K562 (cell line): Measurements from ENCODE around the gene VWA7. TPM values are rescaled to one million over a fixed set of nuclear protein-coding genes. Genes with fewer than 3 reads are reported as not detected.

Source experiments
- ATAC-seq: fragments of 200-7000 bp; cut with Tn5 transposase; 3 replicates; pipeline ENCODE4 v1.9.1; 2020; ENCODE audit warnings: moderate library complexity
- BruUV-seq: library from RNA; stranded (reverse); fragments of 400-500 nt; replicated peaks from 2 replicates; lab custom pipeline; 2021; lab: Mats Ljungman, UMichigan
- CTCF ChIA-PET: fragments of 300-600 bp; formaldehyde crosslinking; extraction: SDS; loops from one replicate; lab custom pipeline; 2021; ENCODE audit warnings: low intra/inter-chr PET ratio; lab: Yijun Ruan, JAX
- POLR2A ChIA-PET: fragments of 300-600, 350-650 bp; sonication (Branson Sonifier 250); formaldehyde crosslinking; extraction: SDS; loops from one replicate; lab custom pipeline; 2021; ENCODE audit warnings: antibody characterized with exemption, inconsistent platforms; lab: Yijun Ruan, JAX
- DNase-seq, 4 experiments: peaks; one replicate each; pipeline versions ENCODE4 v3.0.0 to v3.0.0-alpha.2; 2011 to 2018; ENCODE audit warnings: low spot score in 3 of 4, mixed read lengths in 3 of 4; ENCODE audit errors: extremely low read depth in 1 of 4
- FAIRE-seq: peaks from 2 replicates; lab custom pipeline; 2011; peaks lifted over from hg19 to GRCh38; lab: Jason Lieb, UNC
- H2AFZ ChIP-seq: 2 replicates; pipeline ENCODE4 v1.6.0; 2011; ENCODE audit warnings: low read depth, low read length, control low read depth, inconsistent platforms
- H3K27ac ChIP-seq: fragments of 200-600 bp; 3 replicates; pipeline ENCODE4 v1.8.0; 2011; ENCODE audit warnings: low read depth, mild to moderate bottlenecking, control low read depth, inconsistent platforms, low read length, moderate library complexity, mixed read lengths; ENCODE audit errors: extremely low read depth
- H3K27me3 ChIP-seq, 2 experiments: fragments of 300-600 bp in 1 of 2; 2 replicates in 1 of 2; 3 replicates in 1 of 2; pipeline versions ENCODE4 v1.6.0 to v1.8.0; 2011; ENCODE audit warnings: inconsistent platforms in 2 of 2, low read length in 2 of 2, mild to moderate bottlenecking in 1 of 2, mixed read lengths in 1 of 2, moderate library complexity in 1 of 2; ENCODE audit not compliant: control insufficient read depth in 2 of 2, insufficient read depth in 2 of 2
- H3K36me3 ChIP-seq: fragments of 300-600 bp; 3 replicates; pipeline ENCODE4 v1.8.0; 2011; ENCODE audit warnings: mild to moderate bottlenecking, low read length, inconsistent platforms; ENCODE audit not compliant: control insufficient read depth, insufficient read depth
- H3K4me1 ChIP-seq, 2 experiments: fragments of 200-600 bp in 1 of 2; replicated peaks in 1 of 2; 2 replicates in 1 of 2; 3 replicates in 1 of 2; pipeline versions ENCODE4 v1.5.1 to v1.8.0; 2011; ENCODE audit warnings: inconsistent platforms in 2 of 2, low read length in 2 of 2, mild to moderate bottlenecking in 1 of 2, mixed read lengths in 1 of 2, moderate library complexity in 1 of 2; ENCODE audit not compliant: control insufficient read depth in 2 of 2, insufficient read depth in 2 of 2
- H3K4me2 ChIP-seq: 2 replicates; pipeline ENCODE4 v1.6.1; 2011; ENCODE audit warnings: low read length, control low read depth, inconsistent platforms, mixed read lengths; ENCODE audit not compliant: insufficient read depth
- H3K4me3 ChIP-seq: fragments of 200-600 bp; sonication (generic), shearing (Covaris generic); 2 replicates; pipeline ENCODE4 v1.5.1; 2016; ENCODE audit warnings: control low read depth, inconsistent platforms
- H3K79me2 ChIP-seq: fragments of 200-600 bp; 3 replicates; pipeline ENCODE4 v1.8.0; 2011; ENCODE audit warnings: low read length, inconsistent platforms; ENCODE audit not compliant: control insufficient read depth, insufficient read depth
- H3K9ac ChIP-seq, 2 experiments: 2 replicates each; pipeline versions ENCODE4 v1.6.0 to v1.6.1; 2011; ENCODE audit warnings: low read depth in 2 of 2, low read length in 2 of 2, control low read depth in 1 of 2, inconsistent platforms in 1 of 2, mild to moderate bottlenecking in 1 of 2, mixed read lengths in 1 of 2; ENCODE audit not compliant: insufficient read depth in 1 of 2
- H3K9me1 ChIP-seq: one replicate; pipeline ENCODE4 v1.6.0; 2011; ENCODE audit warnings: inconsistent platforms, mild to moderate bottlenecking, low read length, moderate library complexity; ENCODE audit not compliant: control insufficient read depth, insufficient read depth
- H3K9me3 ChIP-seq: replicated peaks from 2 replicates; pipeline ENCODE4 v1.5.1; 2011; ENCODE audit warnings: low read depth, low read length, inconsistent platforms; ENCODE audit not compliant: control insufficient read depth, insufficient read depth
- H4K20me1 ChIP-seq: replicated peaks from 2 replicates; pipeline ENCODE4 v1.6.1; 2011; ENCODE audit warnings: low read length, inconsistent platforms, mixed read lengths; ENCODE audit not compliant: control insufficient read depth, insufficient read depth
- ID3 ChIP-seq, 2 experiments: fragments of 250-450 bp in 1 of 2; fragments of 450-650 bp in 1 of 2; sonication (Bioruptor Pico) in 1 of 2; IDR thresholded peaks; 2 replicates each; pipeline versions ENCODE4 v1.6.1 to v1.8.0; 2016 to 2021; ENCODE audit warnings: mild to moderate bottlenecking in 2 of 2, moderate library complexity in 2 of 2, missing compliant biosample characterization in 1 of 2, missing genetic modification characterization in 1 of 2
- IFI16 ChIP-seq: fragments of 250-450 bp; sonication (Bioruptor Pico); IDR thresholded peaks from 2 replicates; pipeline ENCODE4 v2.1.2; 2022; ENCODE audit warnings: mild to moderate bottlenecking, inconsistent platforms
- MYC ChIP-seq, 2 experiments: fragments of 250-450 bp in 1 of 2; sonication (Bioruptor Pico) in 1 of 2; IDR thresholded peaks; 2 replicates each; pipeline versions ENCODE4 v1.5.1 to v1.6.1; 2012 to 2021; ENCODE audit warnings: low read depth in 2 of 2, borderline replicate concordance in 1 of 2, improper control_type of control experiment in 1 of 2, low read length in 1 of 2, mild to moderate bottlenecking in 1 of 2, moderate library complexity in 1 of 2
- RREB1 ChIP-seq: fragments of 250-450 bp; sonication (Bioruptor Pico); IDR thresholded peaks from 2 replicates; pipeline ENCODE4 v1.4.0; 2020
- TEAD1 ChIP-seq, 2 experiments: fragments of 450-650 bp in 1 of 2; sonication (generic) in 1 of 2; formaldehyde crosslinking; IDR thresholded peaks; 2 replicates each; pipeline versions ENCODE4 v1.4.0 to v1.8.0; 2020 to 2022; ENCODE audit warnings: mild to moderate bottlenecking in 2 of 2, missing genetic modification reagents in 1 of 2
- ZNF282 ChIP-seq: sonication (generic); formaldehyde crosslinking; IDR thresholded peaks from 2 replicates; pipeline ENCODE4 v1.8.1; 2023; ENCODE audit warnings: missing genetic modification reagents
- ZNF347 ChIP-seq: fragments of 450-650 bp; formaldehyde crosslinking; IDR thresholded peaks from 2 replicates; pipeline ENCODE4 v1.4.0; 2020; ENCODE audit warnings: low read depth, mild to moderate bottlenecking, moderate library complexity
- ZNF512 ChIP-seq: IDR thresholded peaks from 2 replicates; pipeline ENCODE4 v1.6.1; 2016; ENCODE audit warnings: missing genetic modification characterization, missing compliant biosample characterization
- WGBS: fragments of 100-300 bp; shearing (Covaris generic); methylation state at CpG from one replicate; pipeline ENCODE4 v1.1.6; 2016; ENCODE audit warnings: low coverage, mixed read lengths; ENCODE audit not compliant: insufficient coverage; ENCODE audit errors: missing lambda C conversion rate; 5-methylcytosine and 5-hydroxymethylcytosine counted together
- in situ Hi-C: fragments of 300-500 bp; cut with MboI; formaldehyde crosslinking; loops from 4 replicates; pipeline ENCODE4 v1.15.0; 2018; ENCODE audit warnings: inconsistent platforms, mixed read lengths
- intact Hi-C: fragments of 100-400 bp; cut with micrococcal nuclease; formaldehyde crosslinking; loops from 2 replicates; pipeline ENCODE4 v1.14.2; 2022
- polyA plus RNA-seq, 8 experiments: library from polyadenylated mRNA; depleted of rRNA in 4 of 8; stranded (reverse) in 5 of 8; unstranded in 3 of 8; fragments of >200 nt; fragmentation: Nextera tagmentation in 2 of 8; fragmentation: Illumina TruSeq in 1 of 8; extraction: Ambion mirVana in 2 of 8; extraction: Trizol in 1 of 8; gene quantifications; 2 replicates each; pipeline versions ENCODE4 v1.2.1 to v1.2.3, GENCODE V29; 2011 to 2014; ENCODE audit warnings: inconsistent platforms in 1 of 8, missing spikeins in 1 of 8
- total RNA-seq, 7 experiments: library from RNA; depleted of rRNA in 6 of 7; stranded (reverse); fragments of >200 nt in 6 of 7; fragmentation: Illumina TruSeq in 2 of 7; extraction: Trizol in 2 of 7; gene quantifications; 2 replicates each; pipeline versions ENCODE4 v1.2.1 to v1.2.3, GENCODE V29; 2011 to 2021; ENCODE audit warnings: low replicate concordance in 1 of 7

VWA7 gene
- total and polyA plus RNA-seq, 9 of the 15 experiments (the other 6 are each of a cell fraction or from before 2014, with no cell fraction given), result 0.18 to 2.9 (median 0.95) TPM

DNA sequence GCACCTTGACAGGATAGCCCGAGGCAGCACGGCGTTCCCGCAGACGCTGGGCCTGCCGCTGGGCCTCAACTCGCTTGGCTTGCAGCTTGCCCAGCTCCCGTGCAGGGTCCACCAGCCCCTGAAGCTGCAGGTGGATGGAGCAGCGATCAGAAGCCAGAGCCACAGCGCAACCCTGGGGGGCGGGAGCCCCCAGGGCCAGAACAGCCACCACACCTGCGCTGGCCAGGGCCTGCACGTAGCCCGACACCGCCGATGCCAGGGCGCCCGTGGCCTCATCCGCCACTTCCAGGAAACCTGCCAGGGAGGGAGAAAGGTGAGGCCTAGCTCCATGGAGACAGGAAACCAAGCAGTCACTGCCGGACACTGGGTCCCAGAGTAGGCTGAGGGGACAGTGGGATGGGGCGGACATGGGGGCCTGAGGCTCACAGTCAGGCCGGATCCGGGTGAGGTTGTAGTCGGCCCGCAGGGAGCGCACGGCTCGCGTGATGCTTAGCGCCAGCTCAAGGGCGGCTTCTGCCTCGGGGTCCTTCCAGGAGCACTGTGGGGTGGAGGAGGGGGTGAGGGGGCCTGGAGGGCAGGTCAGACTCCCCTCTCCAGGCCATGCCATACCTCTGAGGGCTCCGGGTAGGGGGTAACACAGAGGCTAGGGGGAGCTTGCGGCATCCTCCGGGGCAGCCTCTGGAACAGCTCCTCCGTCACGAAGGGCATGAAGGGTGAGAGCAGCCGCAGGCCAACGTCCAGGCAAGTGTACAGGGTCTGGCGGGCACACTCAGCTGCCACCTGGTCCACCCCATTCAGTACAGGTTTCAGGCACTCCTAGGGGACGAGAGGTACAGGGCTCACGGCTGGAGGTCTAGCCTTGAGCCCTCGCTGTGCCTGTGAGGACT is 2.1 kb upstream of the VWA7 start (continued):
- peak; percentile 61; the same call in 1 of the 2 replicates for TF ChIP-seq RREB1
- TF ChIP-seq, all 486 proteins: peak for 6

GRCh38 chr6:31778193-31778592 is 1.1 kb upstream of the VWA7 start:
- Histone ChIP-seq H3K27ac (peak overlapping the region; percentile 87), H3K9me3 (no peaks in the 10 kb centered on the region), H3K36me3 (peaks cover 58% of the 10 kb centered on the region; the same call in 2 of the 3 replicates), H3K4me3 (no peak overlapping the region), H3K9ac (peak overlapping the region; percentile 64 to 88; a peak in 3 of 4 replicates), H3K27me3 (no peaks in the 10 kb centered on the region), H3K79me2 (no peaks in the 10 kb centered on the region), H4K20me1 (no peaks in the 10 kb centered on the region), H3K4me1 (peaks cover 39 to 81% of the 10 kb centered on the region in 2 experiments), H2AFZ (no peak overlapping the region), H3K4me2 (no peak overlapping the region), H3K9me1 (peaks cover 6% of the 10 kb centered on the region)
- FAIRE-seq, result no peak
- in situ Hi-C loops, result no loop called here
- ChIA-PET POLR2A (interaction anchor here (0.7 to 8.8 kb wide), 21 partner anchors 8 to 181 kb away, joined by 3 to 47 read pairs (median 5); partner anchors contain the start of genes BAG6, DDAH2, HSPA1A and HSPA1B), CTCF (interaction anchor here (1.1 kb wide), 1 partner anchor 52 kb away, joined by 4 read pairs; no protein-coding TSS in a partner anchor)
- no TSS peak for BruUV-seq
- ATAC-seq, result no peak
- intact Hi-C loops, result loop anchor here (10.0 kb wide), 1 partner anchor 233 kb away; the partner anchor contains the start of genes ATP6V1G2, DDX39B and NFKBIL1
- WGBS, result 83% methylated on average over 5 of the region's 5 CpGs
- DNase-seq, result no peak
- TF ChIP-seq ZNF282 (CRISPR knock-in tag) (no peak), ZNF347 (no peak), IFI16 (CRISPR knock-in tag) (no peak), ZNF512 (tag) (no peak), TEAD1 (CRISPR knock-in tag; IDR thresholded peaks at IDR 0.05) (no peak), ID3 (CRISPR knock-in tag; IDR thresholded peaks at IDR 0.05) (no peak), ID3 (tag; IDR thresholded peaks at IDR 0.05) (no peak), MYC (IDR thresholded peaks at IDR 0.05; ENCODE audit: low read depth, low read length) (no peak), MYC (CRISPR knock-in tag; IDR thresholded peaks at IDR 0.05; ENCODE audit: borderline replicate concordance, low read depth) (no peak)
